NB4 (cell line): Measurements from ENCODE around the gene MYCL.

Source experiments
- CTCF ChIP-seq: IDR thresholded peaks from one replicate; pipeline ENCODE4 v1.5.1; 2012; ENCODE audit warnings: low read depth, low read length
- MAX ChIP-seq: IDR thresholded peaks from 2 replicates; pipeline ENCODE4 v1.6.1; 2011; ENCODE audit warnings: low read depth, low read length
- MYC ChIP-seq: IDR thresholded peaks from 2 replicates; pipeline ENCODE4 v1.6.1; 2011; ENCODE audit warnings: low read depth, low read length
- POLR2A ChIP-seq: IDR thresholded peaks from 2 replicates; pipeline ENCODE4 v1.6.1; 2011; ENCODE audit warnings: mild to moderate bottlenecking; ENCODE audit not compliant: insufficient read length; ENCODE audit errors: extremely low read depth

DNA sequence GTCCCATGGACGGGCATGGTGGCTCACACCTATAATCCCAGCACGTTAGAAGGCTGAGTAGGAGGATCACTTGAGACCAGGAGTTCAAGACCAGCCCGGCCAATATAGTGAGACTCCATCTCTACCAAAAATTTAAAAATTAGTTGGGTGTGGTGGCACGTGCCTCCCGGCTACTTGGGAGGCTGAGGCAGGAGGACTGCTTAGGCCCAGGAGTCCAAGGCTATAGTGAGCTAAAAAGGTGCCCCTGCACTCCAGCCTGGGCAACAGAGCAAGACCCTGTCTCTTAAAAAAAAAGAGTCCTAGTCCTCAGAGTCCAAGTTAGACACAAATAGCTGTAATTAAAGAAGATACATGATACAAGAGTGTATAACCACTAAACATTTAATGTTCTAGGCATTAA lies 38.5 kb downstream of the MYCL start:
- TF ChIP-seq POLR2A (no peak), CTCF (no peak), MAX (no peak), MYC (no peak)
